ENCODE measurements around the gene MRM2.

MRM2 gene

GRCh38 chr7:2201686-2202360, 40.2 kb downstream of the MRM2 start:
- no peak for DNase-seq

- DNase-seq, result no peak
Measured at GRCh38 chr7:2201128-2201527, 40.9 kb downstream of the MRM2 start.

- no peak for DNase-seq
Measured at GRCh38 chr7:2200584-2200980, 41.4 kb downstream of the MRM2 start.

- DNase-seq, result no peak
Measured at GRCh38 chr7:2199956-2200583, 41.9 kb downstream of the MRM2 start.

GRCh38 chr7:2199528-2199927, 42.5 kb downstream of the MRM2 start:
- DNase-seq, result no peak

- no peak for DNase-seq
Measured at GRCh38 chr7:2198760-2199159, 43.2 kb downstream of the MRM2 start.

GRCh38 chr7:2198206-2198605, 43.8 kb downstream of the MRM2 start:
- no peak for DNase-seq

GRCh38 chr7:2197436-2198155, 44.4 kb downstream of the MRM2 start:
- no peak for DNase-seq

GRCh38 chr7:2196381-2197378, 45.3 kb downstream of the MRM2 start:
- DNase-seq, result no peak

GRCh38 chr7:2195400-2196246, 46.4 kb downstream of the MRM2 start:
- no peak for DNase-seq

GRCh38 chr7:2193575-2194305, 48.3 kb downstream of the MRM2 start:
- no peak for DNase-seq

- no peak for DNase-seq
Measured at GRCh38 chr7:2192831-2193534, 49.0 kb downstream of the MRM2 start.

- no peak for DNase-seq
Measured at GRCh38 chr7:2191016-2191415, 51.0 kb downstream of the MRM2 start.

- no peak for DNase-seq
Measured at GRCh38 chr7:2190531-2190930, 51.5 kb downstream of the MRM2 start.

GRCh38 chr7:2186166-2186565, 55.8 kb downstream of the MRM2 start:
- no peak for DNase-seq

- no peak for DNase-seq
Measured at GRCh38 chr7:2185715-2186114, 56.3 kb downstream of the MRM2 start.

Data from activated CD4-positive, alpha-beta T cell treated with anti-CD3 and anti-CD28 coated beads, Interleukin-2, amount 50 U/mL, for 48 hours (primary cell).